ENCODE results near the gene BLTP1.

DNA sequence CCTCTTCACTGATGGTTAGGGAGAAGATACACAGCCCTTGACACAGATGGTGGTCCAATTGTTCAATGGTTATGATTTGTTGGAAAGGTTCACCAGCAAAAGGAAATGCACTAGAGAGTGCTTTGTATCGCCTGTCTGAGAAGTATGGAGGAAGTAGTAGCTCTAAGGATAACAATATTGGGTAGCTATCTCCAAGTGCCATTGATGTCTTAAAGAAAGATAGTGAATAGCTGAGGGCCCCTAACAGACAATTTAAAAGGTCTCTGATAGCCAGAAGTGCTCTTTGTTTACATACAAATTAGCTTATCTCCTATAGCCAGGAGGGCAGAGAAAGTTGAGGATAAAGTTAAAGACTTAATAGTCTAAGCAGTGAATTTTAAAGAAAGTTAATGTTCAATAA lies 33.9 kb upstream of the BLTP1 start:
- TF ChIP-seq, protein P1, sequence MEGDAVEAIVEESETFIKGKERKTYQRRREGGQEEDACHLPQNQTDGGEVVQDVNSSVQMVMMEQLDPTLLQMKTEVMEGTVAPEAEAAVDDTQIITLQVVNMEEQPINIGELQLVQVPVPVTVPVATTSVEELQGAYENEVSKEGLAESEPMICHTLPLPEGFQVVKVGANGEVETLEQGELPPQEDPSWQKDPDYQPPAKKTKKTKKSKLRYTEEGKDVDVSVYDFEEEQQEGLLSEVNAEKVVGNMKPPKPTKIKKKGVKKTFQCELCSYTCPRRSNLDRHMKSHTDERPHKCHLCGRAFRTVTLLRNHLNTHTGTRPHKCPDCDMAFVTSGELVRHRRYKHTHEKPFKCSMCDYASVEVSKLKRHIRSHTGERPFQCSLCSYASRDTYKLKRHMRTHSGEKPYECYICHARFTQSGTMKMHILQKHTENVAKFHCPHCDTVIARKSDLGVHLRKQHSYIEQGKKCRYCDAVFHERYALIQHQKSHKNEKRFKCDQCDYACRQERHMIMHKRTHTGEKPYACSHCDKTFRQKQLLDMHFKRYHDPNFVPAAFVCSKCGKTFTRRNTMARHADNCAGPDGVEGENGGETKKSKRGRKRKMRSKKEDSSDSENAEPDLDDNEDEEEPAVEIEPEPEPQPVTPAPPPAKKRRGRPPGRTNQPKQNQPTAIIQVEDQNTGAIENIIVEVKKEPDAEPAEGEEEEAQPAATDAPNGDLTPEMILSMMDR (IDR thresholded peaks at IDR 0.05), result no peak
- no peak for TF ChIP-seq ZFX (IDR thresholded peaks at IDR 0.05; ENCODE audit: borderline replicate concordance)
